Globus pallidus (tissue), 1 donor: ENCODE data around the gene PLS1.
"Not testable (repeated sequence)": the region's sequence is repeated elsewhere in the genome, so short reads cannot be mapped to it uniquely, and the experiment has no call there.

Experiments
- DNase-seq: peaks from one replicate; pipeline ENCODE4 v3.0.0-alpha.2; 2015; ENCODE audit warnings: low spot score

The PLS1 gene

DNA sequence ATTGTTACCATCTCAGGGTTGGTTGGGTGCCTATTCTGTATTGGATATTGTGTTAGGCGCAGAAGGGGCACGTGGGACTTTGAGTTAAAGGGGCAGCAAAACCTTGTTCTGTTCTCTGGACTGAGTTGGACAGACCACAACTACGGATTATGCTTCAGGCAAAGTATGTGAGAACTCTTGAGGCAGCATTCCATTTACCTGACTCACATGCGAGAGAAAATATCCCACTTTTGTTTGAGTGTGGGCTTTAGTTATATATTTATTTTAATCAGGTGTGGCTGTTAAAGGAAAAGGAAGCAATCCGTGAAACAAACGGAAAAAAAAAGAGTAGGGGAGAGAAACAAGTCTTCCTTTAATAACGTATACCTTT lies 627 bp upstream of the PLS1 start:
- DNase-seq: no peak

DNA sequence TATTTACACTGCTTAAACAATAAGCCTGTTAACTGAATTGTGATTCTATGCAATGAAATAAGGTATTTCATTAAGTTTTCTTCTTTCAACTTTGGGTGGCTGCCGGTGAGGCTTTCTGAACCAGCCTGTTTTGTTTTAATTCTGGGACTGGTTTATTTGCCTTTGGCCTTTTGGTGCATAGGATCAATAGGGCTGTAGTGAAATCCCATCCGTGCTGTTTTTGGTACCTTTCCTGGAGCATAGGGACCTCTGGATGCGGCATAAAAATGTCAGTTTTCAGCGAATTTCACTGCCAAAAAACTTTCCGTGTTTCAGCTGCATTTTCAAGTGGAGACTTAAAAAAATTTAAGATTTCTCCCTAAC lies 514 bp downstream of the PLS1 start:
- no peak for DNase-seq

DNA sequence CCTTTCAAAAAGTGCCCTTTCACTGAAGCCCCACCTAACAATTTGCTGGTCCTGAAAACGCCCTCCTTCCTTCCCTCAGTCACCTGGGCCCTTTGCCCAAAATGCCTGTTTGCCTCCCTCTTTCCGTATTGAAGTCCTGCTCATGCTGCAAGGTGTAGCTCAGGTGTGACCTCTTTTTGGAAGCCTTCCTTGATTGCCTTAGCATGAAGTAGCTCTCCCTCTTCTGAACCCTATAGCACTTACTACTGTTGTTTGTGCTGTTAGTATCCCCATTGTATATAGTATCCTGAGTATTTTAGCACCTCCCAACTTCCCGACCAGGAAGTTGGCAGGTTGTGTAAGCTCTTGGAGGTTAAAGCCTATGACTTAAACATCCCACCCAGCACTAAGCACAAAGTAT lies 1.7 kb downstream of the PLS1 start:
- no peak for DNase-seq

DNA sequence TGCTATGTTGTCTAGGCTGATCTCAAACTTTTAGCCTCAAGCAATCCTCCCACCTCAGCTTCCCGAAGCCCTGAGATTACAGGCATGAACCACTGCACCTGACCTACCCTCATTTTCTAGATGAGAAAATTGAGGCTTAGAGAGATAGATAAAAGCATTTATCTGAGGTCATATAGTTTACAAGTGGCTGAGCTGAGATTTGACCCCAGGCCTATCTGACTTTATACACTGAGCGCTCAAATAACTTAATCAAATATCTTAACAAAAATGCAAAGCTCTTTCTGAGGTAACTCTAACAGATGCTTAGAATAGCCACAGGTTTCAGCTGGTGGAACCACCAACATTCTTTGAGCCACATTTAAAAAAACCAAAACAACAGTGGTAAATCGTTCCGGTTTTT lies 5.5 kb downstream of the PLS1 start:
- DNase-seq: no peak

DNA sequence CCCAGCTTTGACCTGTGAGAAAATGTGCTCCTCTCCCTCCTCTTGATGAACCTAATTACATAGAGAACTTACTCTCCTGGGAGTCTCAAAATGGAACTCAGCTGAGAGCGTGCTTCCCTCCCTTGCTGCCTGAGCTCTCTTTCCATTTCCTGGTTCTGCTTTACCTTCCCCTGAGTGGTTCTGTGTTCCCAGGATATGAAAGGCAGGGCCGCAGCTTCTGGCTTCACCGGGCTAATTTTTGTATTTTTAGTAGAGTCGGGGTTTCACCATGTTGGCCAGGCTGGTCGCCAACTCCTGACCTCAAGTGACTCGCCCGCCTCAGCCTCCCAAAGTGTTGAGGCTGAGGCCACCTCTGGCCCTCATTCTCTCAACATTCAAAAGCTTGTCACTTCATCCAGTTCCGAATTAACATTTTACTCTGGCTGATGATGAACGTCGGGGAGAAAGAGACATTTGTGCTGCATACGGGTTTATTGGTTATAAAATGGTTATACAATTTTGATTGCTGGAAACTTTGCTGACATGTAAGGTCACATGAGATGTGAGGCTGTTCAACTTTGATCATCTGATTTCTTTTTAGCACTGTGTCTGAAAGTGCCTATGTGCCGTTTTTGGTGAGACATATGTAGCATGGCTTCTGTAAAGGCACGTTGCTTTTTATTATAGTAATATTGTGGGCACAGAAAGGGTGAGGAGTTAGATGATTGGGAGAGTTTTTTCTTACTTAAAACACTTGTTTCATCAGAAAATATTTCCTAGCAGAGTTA lies 6.6 kb downstream of the PLS1 start:
- DNase-seq: no peak

DNA sequence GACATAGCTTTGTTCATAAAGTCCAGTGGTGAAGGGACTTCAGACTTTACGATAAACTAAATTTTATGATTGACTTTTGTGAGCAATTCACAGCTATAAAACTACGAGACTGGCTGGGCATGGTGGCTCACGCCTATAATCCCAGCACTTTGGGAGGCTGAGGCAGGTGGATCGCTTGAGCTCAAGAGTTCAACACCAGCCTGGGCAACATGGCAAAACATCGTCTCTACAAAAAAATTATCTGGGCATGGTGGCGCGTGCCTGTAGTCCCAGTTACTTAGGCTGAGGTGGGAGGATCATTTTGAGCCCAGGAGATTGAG lies 7.2 kb downstream of the PLS1 start:
- not testable (repeated sequence) for DNase-seq

DNA sequence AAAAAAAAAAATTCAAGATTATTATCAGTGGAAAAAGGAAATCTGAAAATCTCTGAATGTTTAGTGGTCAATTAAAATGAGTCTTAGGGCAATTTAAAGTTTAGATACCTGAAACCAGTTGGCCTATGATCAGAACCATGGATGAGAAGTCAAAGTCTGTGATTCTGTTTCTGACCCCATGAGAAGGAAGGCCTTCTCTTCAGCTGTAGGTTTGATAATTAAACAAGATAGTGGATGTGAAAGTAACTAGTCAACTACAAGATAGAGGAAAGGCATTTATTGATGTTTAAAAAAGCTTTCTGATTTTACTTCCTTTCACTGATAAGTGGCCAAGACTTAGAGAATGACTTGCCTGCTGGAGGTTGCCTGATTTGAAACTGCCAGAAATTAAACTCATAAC lies 8.7 kb downstream of the PLS1 start:
- no peak for DNase-seq

DNA sequence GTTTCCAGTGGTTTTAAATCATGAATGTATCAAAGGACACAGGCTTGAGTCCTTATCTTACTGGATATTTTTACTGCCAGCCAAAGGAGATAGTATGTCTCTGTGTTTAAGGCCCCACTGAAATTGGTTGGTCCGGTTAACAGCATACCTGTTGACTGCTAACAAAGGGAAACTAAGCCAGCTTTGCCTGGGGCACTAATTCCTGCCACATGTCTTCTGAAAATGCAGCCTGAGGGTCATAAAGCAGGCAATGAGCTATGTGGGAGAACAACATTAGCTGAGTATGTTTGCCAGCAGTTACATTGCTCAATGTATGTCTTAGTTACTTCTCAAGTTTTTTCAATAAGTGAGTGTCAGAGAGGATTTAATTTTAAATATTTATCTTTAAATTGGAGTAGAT lies 12.4 kb downstream of the PLS1 start:
- no peak for DNase-seq

DNA sequence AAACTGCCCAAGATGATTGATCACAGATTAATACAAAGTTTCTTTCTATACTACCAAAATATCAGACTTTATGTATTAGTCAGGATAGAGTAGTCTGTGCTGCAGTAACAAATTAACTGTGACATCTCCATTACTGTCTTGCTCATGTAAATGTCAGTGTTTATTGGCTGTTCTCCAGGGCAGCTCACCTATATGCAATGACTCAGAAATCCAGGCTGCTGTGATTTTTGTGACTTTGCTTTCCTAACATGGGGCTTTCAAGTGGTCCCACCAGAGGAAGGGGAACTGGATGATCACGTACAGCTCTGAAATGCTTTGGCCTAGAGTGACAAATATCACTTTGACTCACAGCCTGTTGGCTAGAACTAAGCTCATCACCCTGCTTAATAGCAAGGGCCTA lies 12.9 kb downstream of the PLS1 start:
- no peak for DNase-seq

DNA sequence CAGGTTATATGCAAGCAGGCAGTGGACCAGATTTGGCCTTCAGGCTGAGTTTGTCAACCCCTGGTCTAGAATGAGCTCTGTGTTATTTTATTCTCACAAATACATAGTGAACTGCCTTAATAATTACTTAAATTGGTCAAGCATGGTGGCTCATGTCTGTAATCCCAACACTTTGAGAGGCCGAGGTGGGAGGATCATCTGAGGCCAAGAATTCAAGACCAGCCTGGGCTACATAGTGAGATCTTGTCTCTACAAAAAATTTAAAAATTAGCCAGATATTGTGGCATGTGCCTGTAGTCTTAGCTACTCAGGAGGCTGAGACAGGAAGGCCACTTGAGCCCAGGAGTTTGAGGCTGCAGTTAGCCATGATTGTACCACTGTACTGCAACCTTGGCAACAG lies 15.0 kb downstream of the PLS1 start:
- DNase-seq: no peak

DNA sequence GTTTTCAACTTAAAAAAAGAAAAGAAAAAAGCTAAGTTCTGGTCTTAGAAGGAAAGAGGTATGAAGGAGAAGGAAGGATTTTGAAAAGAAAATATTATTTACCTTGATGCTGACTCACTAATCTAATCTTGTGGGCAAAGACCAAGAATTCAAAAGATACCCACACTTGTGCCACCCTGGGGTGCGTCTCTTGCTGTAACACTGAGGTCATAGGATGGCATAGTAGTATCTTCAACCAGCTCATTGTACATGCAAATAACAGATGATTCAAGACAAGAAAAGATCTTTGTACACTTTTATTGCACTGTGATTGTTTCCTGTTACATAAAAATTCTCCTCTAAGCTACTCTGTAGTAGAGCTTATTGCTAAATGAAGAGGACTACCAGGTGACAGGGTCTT lies 17.3 kb downstream of the PLS1 start:
- no peak for DNase-seq

DNA sequence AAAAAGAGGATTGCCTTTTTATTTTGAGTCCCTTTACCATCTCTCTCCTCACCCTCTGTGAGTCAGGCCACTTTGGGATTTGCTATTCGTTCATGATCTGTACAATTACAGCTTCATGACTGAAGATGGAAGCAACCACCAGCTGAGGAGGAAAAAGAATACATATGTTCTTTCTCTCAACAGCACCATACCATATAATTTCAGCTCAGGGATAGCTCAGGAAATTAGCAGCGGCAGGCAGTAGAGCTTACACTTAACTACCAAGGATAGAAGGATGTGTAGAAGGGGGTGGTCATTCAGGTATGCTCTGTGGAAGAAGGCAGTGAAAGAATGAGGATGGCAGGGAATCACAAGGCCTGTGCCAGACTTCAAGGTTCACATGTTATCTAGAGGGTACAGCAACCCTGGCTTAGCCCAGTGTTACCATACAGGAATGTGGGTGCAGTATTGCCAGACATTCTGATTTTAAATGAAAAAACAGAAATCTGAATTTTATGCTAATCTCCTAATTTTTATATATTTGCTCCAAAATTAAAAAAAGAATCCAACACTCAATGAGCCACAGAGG lies 17.9 kb downstream of the PLS1 start:
- DNase-seq: no peak

DNA sequence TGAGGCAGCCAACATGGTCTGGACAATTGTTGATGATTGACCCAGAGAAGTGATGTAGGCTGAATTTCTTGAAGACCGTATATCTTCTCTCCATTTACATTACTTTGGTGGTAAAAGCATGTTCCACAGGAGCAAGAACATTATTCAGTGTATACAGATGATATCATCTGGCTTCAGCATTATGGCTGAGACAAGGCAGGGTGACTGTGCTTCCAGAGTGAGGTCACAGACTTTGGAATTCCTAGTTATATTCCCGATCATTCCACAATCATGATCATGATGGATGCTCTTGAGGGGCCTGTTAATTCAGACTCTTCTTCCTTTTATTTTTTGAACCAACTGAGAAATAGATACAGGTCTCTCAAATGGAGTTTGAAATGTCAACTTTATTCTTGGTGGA lies 19.0 kb downstream of the PLS1 start:
- no peak for DNase-seq

DNA sequence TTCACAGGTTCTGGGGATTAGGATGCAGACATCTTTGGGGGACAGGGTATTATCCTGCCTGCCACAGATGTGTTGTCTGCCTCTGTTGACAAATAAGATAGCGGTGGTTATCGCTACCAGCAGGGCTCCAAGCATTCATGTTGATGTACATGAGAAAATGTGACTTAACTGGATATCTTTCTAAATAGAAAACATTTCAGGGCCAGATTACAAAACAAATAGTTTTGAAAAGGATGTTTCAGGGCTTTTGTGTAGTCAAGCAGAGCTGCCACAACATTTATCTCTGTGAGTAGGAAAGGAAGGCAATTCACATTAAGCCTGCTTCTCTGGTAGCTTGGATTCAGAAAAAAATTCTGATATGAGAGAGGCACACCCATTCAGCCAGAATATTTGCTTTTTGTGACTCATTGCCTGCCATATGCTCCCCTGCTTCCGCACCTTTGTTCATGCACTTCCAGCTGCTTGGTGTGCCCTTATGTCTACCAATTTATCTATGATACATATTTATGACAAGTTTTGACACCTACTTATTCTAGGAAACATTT lies 22.8 kb downstream of the PLS1 start:
- no peak for DNase-seq

DNA sequence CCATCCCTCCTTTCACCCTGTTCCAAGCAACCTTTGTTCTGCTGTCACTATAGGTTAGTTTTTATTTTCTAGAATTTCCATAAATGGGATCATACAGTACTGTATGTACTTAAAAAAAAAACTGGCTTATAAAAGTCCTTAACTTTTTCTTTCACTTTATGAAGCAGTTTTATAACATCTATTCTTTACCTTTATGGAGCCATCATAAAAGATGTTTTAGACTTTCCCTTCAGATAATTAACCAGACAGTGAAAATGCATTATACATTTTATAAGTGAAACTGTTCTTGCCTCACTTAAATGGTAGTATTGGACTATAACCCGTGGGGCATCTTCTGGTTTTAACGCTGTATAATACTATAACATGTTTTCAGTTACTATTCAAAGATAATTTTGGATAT lies 26.2 kb downstream of the PLS1 start:
- no peak for DNase-seq

DNA sequence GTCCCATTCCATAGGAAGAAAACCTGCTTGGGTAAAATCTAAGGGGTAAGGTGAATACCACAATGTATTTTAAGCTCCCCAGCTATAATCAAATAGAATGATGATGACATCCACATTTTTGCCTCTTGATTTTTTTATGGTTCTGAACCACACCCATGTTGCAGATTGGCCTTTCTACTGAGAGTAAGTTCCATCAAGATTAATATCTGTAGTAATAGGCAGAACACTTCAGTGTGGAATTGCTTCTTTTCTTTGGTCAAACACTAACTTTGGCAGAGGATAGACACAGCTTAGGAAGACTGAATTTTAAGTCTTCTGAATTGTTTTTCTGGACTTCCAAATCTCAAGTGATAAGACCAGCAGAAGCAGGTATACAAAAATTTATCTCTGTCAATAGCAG lies 27.0 kb downstream of the PLS1 start:
- no peak for DNase-seq

DNA sequence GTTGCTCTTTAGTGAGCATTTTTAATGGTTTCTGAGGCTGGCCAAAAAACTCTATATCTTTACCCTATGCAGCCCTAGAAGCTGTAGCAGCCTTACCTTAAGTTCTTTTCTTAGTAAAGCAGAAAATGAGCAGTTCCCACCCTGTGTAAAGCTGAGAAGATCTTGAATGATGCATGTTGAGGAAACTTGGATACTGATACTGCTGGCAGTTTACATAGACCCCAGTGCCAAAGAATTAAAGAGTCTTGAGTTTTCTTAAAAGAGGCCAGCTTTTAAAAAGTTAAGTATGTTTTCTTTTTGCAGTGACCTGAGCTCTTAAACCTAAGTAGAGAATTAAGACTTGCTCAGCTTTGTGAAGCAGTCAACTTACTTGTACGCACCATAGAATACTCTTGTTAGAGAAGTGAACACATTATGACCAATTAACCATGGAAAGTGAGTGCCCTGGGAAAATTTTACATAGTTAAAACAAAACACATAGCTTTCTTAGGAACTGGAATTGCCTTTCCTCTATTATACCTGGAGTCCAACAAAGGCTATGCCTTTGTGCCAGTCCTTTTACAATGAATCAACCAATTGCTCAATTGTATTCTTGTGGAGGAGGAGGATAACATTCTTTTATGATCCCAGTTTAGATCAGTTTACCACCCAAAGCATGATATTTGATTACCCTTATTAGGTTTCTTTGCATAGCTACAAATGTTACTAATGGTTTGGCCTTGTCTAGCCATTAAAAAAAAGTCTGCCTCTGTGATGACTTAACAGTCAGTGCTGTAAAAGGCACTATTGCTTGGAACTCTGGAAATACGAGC lies 28.4 kb downstream of the PLS1 start:
- DNase-seq: no peak

DNA sequence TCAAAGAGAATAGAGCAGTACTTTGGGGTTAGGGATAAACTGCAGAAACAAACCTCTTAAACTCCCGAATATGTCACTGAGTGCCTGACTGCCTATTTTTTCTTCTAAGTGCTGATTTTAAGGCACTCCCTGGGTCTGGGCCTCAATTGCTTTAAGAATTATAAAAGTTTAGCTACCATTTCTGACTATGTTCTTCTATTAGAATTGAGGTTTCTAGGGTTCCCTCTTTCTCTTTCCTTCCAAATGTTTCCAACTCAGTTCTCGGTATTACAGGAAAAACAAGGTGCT lies 28.9 kb downstream of the PLS1 start:
- DNase-seq: no peak

DNA sequence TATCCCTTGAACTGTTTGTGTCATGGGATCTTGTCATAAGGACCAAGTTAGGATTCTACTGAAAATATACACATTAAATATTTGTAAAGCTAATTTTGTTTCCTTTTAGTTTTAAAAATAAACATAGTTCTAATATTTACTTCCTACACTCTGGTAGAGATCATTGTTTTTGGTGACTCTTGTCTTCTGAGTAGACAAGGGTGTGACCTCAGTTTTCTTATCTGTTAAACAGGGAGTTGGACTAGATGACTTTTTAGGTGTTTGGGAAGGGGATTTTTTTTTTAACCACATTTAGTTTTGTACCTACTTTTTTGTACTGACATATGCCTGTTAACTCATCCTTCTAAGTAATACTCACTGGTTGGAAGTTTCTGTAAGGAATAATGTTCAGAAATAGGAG lies 30.8 kb downstream of the PLS1 start:
- DNase-seq: no peak

DNA sequence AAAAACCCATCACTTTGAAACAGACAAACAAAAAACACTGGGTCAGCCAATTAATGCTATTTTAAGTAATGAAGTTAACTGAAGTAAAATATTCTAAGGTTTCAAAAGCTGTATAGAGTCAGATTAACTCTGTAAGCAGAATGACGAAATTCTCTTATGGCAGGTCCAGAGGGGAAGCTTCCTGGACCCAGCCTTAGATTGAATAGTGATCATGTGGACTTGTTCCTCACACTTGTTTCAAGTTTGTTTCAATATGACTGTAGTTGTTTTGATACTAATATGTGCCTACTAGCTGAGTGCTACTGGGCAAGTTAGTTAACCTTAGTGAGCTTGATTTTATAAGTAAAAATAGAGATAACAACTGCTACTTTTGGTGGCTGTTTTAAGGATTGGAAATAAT lies 32.6 kb downstream of the PLS1 start:
- peak; percentile 28 for DNase-seq

DNA sequence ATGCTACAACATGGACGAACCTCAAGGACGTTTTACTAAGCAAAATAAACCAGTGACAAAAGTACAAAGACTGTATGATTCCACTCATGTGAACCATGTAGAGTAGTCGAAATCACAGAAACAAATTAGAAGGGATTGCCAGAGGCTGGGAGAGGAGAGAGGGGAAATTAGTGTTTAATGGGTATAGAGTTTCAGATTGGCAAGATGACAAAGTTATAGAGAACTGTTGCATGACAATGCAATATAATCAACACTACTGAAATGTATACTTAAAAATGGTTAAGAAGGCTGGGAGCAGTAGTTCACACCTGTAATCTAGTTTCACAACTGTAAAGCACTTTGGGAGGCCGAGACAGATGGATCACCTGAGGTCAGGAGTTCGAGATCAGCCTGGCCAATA lies 36.9 kb downstream of the PLS1 start:
- DNase-seq: no peak

DNA sequence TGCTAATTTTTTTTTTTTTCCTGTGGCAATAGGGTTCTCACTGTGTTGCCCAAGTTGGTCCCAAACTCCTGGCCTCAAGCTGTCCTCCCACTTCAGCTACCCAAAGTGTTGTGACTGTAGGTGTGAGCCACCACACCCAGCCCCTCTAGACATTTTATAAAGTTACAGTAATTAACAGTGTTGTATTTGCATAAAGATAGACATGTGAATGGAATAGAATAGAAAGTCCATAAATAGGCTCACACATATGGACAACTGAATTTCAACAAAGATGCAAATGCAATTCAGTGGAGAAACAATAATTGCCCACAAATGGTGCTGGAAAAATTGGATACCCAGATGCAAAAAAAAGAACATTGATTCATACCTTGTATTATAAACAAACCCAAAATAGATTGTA lies 39.9 kb downstream of the PLS1 start:
- DNase-seq: no peak

DNA sequence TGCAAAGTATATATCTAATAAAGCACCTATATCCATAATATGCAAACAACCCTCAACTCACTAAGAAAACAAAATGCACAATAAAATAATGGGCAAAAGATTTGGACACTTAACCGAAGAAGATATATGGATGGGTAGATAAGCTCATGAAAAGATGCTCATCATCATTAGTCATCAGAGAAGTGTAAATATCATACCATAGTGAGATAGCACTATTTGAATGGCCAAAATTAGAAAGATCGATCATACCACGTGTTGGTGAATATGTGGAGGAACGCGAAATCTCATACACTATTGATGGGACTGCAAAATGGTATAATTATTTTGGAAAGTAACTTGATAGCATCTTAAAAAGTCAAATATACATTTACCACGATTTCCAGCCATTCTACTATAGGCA lies 40.5 kb downstream of the PLS1 start:
- no peak for DNase-seq

DNA sequence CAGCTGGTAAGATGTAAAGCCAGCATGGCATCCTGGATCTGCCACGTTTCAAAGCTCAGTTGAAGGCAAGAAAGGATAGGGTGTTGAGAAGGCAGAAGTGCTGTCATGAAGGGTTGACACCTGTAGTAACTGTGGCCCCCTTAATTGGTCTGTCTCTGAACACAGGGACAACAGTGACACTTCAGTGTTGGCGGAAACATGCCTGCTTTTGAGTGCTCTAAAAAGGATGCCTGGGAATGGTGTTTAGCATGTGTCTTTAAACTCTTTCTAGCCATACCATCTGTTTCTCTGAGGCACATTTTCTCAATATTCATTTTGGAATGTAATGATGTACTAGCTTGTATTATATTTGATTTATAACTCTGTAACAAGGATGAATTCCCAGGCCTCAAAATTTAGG lies 42.1 kb downstream of the PLS1 start:
- no peak for DNase-seq
